Epithelial cell of proximal tubule (primary cell): Measurements from ENCODE around the gene EVPLL. TPM values are rescaled to one million over a fixed set of nuclear protein-coding genes. Genes with fewer than 3 reads are reported as not detected.
"Not testable (repeated sequence)": the region's sequence is repeated elsewhere in the genome, so short reads cannot be mapped to it uniquely, and the experiment has no call there.

Source experiments
- DNase-seq: peaks from one replicate; pipeline ENCODE4 v3.0.0-alpha.2; 2011; ENCODE audit warnings: low read depth
- H3K4me3 ChIP-seq: 2 replicates; pipeline ENCODE4 v1.5.1; 2011; ENCODE audit warnings: low read depth, mild to moderate bottlenecking, low read length
- total RNA-seq: library from RNA; depleted of rRNA; stranded (reverse); fragments of >200 nt; gene quantifications from 2 replicates; pipeline ENCODE4 v1.2.3, GENCODE V29; 2015
- TF ChIP-seq, protein P1 (sequence below): conservative IDR thresholded peaks from 2 replicates; pipeline ENCODE4 v1.5.1; 2012; ENCODE audit warnings: low read depth, mild to moderate bottlenecking, low read length

Gene EVPLL
- total RNA-seq, 1 donor from 2014 or later, result not detected

DNA sequence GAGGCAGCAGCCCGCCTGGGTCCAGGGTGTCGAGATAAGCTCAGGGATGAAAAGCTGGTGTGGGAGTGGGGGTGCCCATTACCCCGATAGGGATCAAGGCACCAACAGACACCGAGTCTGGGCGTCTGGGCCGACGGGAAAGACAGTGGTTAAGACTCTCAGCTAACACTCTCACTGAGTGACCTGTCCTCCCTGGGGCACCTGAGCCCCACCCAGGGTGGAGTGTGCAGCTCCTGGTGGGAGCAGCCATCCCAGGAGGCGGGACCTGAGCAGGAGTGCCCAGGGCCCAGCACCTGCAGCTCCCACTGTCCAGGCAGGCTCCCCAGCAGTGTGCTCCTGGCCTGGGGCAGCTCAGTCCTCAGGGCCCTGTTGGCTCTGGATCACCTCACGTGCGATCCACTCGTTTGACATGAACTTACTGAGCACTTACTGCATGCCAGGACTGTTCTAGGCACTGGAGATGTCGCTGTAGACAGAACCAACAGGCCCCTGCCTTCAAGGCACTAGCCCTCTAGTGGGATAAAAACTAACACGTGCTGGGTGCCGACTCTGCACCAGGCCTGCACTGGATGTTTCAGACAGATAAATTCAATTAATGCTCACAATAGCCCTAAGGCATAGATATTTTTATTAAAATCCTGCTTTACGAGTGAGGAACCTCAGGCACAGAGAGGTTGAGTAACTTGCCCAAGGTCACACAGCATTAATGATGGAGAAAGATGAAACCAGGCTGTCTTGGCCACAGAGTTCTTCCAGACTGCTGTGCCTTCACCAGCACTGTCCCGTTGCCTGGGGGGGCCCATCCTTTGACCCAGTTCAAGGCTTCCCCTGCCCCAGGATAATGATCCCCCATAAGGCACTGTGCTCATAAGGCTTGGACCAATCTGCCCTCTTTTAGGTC, 1.9 kb downstream of the EVPLL start:
- no peak for DNase-seq
- H3K4me3 ChIP-seq, result no peak overlapping the region
- TF ChIP-seq, protein P1, sequence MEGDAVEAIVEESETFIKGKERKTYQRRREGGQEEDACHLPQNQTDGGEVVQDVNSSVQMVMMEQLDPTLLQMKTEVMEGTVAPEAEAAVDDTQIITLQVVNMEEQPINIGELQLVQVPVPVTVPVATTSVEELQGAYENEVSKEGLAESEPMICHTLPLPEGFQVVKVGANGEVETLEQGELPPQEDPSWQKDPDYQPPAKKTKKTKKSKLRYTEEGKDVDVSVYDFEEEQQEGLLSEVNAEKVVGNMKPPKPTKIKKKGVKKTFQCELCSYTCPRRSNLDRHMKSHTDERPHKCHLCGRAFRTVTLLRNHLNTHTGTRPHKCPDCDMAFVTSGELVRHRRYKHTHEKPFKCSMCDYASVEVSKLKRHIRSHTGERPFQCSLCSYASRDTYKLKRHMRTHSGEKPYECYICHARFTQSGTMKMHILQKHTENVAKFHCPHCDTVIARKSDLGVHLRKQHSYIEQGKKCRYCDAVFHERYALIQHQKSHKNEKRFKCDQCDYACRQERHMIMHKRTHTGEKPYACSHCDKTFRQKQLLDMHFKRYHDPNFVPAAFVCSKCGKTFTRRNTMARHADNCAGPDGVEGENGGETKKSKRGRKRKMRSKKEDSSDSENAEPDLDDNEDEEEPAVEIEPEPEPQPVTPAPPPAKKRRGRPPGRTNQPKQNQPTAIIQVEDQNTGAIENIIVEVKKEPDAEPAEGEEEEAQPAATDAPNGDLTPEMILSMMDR, result no peak

DNA sequence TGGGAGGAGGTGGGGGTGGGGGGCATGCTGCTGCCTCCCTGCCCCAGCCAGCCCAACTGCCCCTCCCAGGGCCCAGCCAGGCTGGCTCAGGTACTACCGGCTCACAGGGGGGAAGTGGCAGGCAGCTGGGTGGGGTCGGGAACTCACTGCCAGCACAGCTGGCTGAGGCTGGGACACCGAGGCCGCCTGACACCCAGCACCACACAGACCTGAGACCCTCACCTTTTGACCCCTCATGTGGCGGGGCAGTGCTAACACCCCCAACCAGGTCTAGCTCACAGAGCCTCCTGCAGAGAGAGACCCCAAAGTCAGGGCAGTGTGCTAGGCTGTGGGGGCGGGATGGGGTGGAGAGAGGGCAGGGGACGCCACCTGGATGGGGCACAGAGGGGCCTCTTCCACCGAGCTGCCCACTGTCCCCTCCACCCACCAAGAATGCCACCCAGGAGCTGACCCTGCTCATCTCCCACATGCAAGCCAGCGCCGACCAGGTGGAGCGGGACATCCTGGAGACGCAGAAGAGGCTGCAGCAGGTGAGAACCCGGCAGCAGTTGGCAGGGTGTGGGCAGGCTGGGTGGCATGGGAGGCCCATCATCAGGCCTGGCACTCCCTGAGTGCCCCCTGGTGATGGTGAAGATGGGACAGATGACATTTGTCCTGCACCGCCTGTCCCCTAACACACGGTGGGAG, 3.0 kb downstream of the EVPLL start:
- no peak overlapping the region for H3K4me3 ChIP-seq
- no peak for DNase-seq
- TF ChIP-seq, protein P1, result no peak

DNA sequence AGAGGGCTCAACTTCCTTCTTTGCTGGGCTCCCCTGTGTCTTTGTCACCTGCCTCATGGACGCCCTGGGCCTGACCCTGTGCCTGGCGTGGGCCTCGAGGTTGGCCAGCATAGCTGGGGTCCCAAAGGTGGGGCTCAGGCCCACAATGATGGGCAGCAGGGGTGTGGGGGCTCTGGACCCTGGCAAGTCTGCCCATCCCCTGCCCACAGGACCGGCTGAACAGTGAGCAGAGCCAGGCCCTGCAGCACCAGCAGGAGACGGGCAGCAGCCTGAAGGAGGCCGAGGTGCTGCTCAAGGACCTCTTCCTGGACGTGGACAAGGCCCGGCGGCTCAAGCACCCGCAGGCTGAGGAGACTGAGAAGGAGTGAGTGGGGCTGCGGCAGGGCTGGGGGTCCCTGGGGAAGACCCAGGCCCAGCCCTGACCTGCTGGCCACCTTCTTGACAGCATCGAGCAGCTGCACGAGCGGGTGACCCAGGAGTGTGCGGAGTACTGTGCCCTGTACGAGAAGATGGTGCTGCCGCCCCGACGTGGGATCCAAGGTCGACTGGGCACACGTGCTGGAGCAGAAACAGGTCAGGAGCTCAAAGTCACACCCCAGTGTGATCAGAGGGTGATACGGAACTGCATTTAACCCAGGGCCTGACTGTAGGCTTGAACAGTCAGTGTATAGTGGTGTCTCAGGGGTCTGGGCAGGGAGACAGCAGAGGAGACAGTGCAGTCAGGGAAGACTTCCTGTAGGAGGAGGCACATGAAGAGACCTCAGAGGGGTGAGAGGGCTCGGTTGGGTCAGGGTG, 3.8 kb downstream of the EVPLL start:
- DNase-seq, result no peak
- TF ChIP-seq, protein P1, result no peak
- H3K4me3 ChIP-seq, result no peak overlapping the region

DNA sequence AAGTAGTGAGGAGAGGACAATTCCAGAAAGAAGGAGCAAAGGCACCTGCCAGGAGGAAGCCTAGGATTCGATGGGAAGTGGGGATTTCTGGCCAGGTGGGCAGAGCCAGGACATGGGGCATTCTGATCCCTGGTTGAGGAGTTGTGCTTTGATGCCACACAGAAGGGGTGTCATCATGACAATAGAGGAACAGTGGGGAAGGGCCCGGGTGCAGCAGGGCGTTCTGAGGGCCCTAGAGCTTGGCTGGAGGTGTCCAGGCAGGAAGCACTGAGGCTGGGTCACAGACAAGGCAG, 4.3 kb downstream of the EVPLL start:
- TF ChIP-seq, protein P1, result no peak
- H3K4me3 ChIP-seq, result no peak overlapping the region
- DNase-seq, result no peak

DNA sequence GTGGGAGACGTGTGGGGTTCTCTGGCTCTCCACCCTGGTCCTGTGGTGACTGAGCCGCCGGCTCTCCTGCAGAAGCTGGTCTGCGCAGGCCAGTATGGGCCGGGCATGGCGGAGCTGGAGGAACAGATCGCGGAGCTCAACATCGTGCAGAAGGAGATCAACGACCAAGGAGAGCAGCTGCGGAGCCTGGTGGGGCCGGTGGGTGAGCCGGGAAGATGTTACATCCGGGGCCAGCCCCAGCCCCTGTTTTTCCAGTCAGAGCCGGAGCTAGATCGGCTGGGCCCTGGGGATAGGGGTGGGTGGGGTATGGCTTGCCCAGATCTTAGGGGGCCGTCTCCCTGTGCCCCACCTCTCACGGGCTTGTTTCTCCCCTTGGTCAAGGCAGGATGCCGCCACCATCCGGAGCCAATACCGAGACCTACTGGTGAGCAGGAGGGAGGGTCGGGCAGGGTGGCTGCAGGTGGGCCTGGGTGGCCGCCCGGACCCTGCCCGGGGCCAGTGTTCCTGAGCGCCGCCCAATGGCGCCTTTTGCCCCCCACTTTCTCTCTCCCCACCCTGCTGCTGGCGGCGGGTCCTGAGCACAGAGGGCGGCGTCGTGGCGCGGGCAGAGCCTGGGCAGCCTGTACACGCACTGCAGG, 5.0 kb downstream of the EVPLL start:
- TF ChIP-seq, protein P1, result no peak
- H3K4me3 ChIP-seq, result no peak overlapping the region
- DNase-seq, result no peak

DNA sequence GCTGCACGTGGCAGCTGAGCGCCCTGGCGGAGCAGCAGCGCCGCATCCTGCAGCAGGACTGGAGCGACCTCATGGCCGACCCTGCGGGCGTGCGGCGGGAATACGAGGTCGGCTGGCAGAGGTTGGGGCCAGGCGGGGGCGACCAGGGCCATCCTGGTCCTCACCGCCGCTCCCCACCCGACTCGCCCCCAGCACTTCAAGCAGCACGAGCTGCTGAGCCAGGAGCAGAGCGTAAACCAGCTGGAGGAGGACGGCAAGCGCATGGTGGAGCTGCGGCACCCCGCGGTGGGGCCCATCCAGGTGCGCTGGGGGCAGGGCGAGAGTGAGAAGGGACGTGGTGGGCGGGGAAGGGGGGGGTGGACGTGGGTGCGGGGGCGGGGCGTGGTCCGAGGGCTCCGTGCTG, 5.5 kb downstream of the EVPLL start:
- not testable (repeated sequence) for H3K4me3 ChIP-seq, DNase-seq

DNA sequence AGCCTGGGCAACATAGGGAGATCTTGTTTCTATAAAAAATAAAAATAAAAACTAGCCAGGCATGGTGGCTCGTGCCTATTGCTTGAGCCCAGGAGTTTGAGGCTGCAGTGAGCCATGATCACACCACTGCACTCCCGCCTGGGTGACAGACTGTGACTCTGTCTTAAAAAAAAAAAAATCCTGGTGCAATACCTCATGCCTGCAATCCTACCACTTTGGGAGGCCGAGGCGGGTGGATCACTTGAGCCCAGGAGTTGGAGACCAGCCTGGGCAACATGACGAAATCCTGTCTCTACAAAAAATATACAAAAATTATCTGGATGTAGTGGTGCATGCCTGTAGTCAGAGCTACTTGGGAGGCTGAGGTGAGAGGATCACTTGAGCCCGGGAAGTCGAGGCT, 6.7 kb downstream of the EVPLL start:
- DNase-seq, H3K4me3 ChIP-seq: not testable (repeated sequence)

DNA sequence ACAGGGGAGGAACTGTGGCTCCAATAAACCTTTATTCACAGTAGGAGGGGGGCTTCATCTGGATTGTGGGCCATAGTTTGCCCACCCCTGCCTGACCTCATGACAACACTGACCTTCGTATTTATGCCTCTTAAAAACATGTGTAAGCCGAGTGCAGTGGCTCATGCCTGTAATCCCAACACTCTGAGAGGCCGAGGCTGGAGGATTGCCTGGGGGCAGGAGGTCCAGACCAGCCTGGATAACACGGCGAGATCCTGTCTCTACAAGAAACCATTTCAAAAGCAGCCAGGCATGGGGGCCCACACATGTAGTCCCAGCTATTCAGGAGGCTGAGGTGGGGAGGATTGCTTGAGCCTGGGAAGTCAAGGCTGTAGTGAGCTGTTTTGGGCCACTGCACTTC, 10.0 kb downstream of the EVPLL start:
- not testable (repeated sequence) for H3K4me3 ChIP-seq, DNase-seq

DNA sequence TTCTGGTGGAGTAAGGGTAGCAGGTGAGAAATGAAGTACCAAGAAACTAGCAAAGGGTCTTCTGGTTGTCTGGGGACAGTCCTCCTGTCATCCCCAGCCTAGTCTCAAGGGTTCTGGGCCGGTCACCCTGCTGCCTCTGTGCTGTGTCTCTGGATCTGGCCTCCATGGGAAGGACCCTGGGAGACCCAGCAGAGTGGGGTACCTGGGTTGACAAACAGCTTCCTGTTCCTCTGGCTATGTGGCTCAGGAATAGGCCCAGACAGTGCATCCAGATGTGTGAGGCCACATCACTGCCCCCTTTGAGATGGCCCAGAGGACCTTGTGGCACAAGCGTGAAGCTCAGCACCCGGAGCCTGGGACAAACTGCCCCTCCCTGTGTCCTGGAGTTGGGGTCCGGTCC, 10.7 kb downstream of the EVPLL start:
- not testable (repeated sequence) for H3K4me3 ChIP-seq, DNase-seq

DNA sequence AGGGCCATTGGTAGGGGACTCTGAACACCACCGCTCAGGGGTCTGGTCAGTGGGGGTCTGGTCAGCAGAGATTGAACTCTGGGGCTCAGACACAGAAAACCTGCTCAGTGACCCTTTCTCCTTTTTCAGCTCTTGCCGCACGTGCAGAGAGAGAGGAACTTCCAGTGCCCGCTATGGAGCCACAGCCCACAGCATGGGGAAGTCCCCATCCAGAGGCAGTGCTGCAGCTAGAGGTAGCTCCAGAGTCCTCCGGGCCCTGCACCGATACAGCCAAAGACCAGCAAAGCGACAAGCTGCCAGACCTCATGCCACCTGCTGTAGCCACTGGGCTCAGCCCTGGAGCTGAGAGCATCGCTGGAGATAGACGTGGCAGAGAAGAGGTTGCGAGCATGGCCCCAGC, 11.2 kb downstream of the EVPLL start:
- H3K4me3 ChIP-seq, DNase-seq: not testable (repeated sequence)

DNA sequence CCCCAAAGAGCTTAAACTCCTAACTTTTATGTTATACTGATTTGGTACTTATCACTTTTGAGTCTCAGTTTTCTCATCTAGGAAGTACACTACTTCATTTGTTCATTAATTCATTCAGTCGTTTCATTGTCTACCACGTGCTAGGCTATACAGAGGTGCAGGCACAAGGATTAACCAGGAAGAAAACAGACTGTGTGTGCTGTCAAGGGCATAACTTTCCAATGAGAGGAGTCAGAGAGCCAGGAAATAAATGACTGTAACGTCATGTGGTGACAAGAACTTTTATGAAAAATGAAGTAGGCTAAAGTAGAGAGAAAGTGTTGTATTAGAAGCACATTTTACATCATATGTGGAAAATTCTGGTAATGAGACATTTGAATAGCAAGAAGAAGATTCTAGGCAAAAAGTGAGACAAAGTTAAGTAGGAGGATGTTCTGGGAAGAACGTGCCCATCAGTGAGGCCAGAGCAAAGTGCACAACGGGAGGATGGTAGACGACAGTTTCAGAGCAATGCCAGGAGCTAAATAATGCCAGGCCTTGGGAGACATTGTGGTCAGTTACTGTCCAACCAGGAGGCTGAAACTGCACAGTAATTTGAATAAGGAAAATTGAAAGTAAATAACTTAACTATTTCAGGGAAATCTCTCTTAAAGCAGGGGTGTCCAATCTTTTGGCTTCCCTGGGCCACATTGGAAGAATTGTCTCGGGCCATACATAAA, 24.5 kb downstream of the EVPLL start:
- DNase-seq, H3K4me3 ChIP-seq: not testable (repeated sequence)

DNA sequence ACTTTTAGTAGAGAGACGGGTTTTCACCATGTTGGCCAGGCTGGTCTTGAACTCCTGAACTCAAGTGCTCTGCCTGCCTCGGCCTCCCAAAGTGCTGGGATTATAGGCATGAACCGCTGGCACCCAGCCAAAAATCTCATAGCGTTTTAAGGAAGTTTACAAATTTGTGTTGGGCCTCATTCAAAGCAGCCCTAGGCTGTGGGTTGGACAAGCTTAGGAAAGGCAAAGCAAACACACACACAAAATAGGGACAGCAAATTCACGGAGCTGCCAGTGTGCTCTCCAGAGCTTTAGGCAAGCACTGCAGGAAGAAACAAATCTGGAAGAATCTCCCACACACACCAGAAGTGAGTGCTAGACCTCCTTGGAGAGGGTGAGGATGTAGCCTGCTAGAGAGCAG, 25.6 kb downstream of the EVPLL start:
- not testable (repeated sequence) for DNase-seq

More for the DNA sequence above, 25.6 kb downstream of the EVPLL start:
- H3K4me3 ChIP-seq, result not testable (repeated sequence)
